HG03378 (cell line): Measurements from ENCODE around the gene LTF.
"Not testable (repeated sequence)": the region's sequence is repeated elsewhere in the genome, so short reads cannot be mapped to it uniquely, and the experiment has no call there.

Experiments
- ATAC-seq: cut with Tn5 transposase; IDR thresholded peaks from one replicate; pipeline ENCODE4 v1.9.1; 2021; ENCODE audit warnings: mild to moderate bottlenecking, moderate library complexity; ENCODE audit not compliant: unreplicated experiment

Gene LTF

GRCh38 chr3:46398186-46398955 lies 66.3 kb downstream of the LTF start:
- ATAC-seq = no peak

- no peak for ATAC-seq
Observed at GRCh38 chr3:46397111-46397510, 67.6 kb downstream of the LTF start.

- ATAC-seq = no peak
Observed at GRCh38 chr3:46395766-46396530, 68.8 kb downstream of the LTF start.

- ATAC-seq = no peak
Observed at GRCh38 chr3:46395210-46395661, 69.5 kb downstream of the LTF start.

- no peak for ATAC-seq
Observed at GRCh38 chr3:46393554-46394434, 70.9 kb downstream of the LTF start.

GRCh38 chr3:46393011-46393410 lies 71.7 kb downstream of the LTF start:
- ATAC-seq = no peak

GRCh38 chr3:46391526-46391925 lies 73.2 kb downstream of the LTF start:
- not testable (repeated sequence) for ATAC-seq

GRCh38 chr3:46389306-46389705 lies 75.4 kb downstream of the LTF start:
- no peak for ATAC-seq

GRCh38 chr3:46388847-46389246 lies 75.9 kb downstream of the LTF start:
- ATAC-seq = not testable (repeated sequence)

GRCh38 chr3:46386205-46386604 lies 78.5 kb downstream of the LTF start:
- ATAC-seq = no peak
